Psoas muscle (tissue), 8 donors: Measurements from ENCODE around the gene MRPL45. TPM values are rescaled to one million over a fixed set of nuclear protein-coding genes. Genes with fewer than 3 reads are reported as not detected.

ENCODE experiments used
- ATAC-seq, 4 donors: fragments of 200-7000 bp; cut with Tn5 transposase; one replicate each; pipeline ENCODE4 v1.9.1; 2020; ENCODE audit warnings: moderate library complexity in 3 of 4, mild to moderate bottlenecking in 2 of 4
- DNase-seq, 2 donors: peaks; one replicate each; pipeline ENCODE4 v3.0.0-alpha.2; 2020
- H3K27ac ChIP-seq: fragments of 200-600 bp; one replicate; pipeline ENCODE4 v1.8.0; 2022
- H3K27me3 ChIP-seq, 3 donors: fragments of 200-600 bp in 1 of 3; one replicate each; pipeline versions ENCODE4 v1.6.1 to v1.8.0; 2013 to 2022; ENCODE audit warnings: low read length in 2 of 3, mild to moderate bottlenecking in 2 of 3, moderate library complexity in 1 of 3; ENCODE audit not compliant: insufficient read depth in 3 of 3
- H3K36me3 ChIP-seq, 2 donors: fragments of 200-600 bp in 1 of 2; one replicate each; pipeline versions ENCODE4 v1.6.1 to v1.8.0; 2013 to 2022; ENCODE audit warnings: low read depth in 1 of 2, mild to moderate bottlenecking in 1 of 2, moderate library complexity in 1 of 2; ENCODE audit not compliant: insufficient read depth in 1 of 2
- H3K4me1 ChIP-seq: fragments of 200-600 bp; one replicate; pipeline ENCODE4 v1.8.0; 2022
- H3K4me3 ChIP-seq: fragments of 200-600 bp; one replicate; pipeline ENCODE4 v1.8.0; 2022; ENCODE audit warnings: mild to moderate bottlenecking
- H3K9me3 ChIP-seq: fragments of 200-600 bp; one replicate; pipeline ENCODE4 v1.8.0; 2022
- CTCF ChIP-seq: fragments of 200-600 bp; IDR thresholded peaks from one replicate; pipeline ENCODE4 v1.8.0; 2022; ENCODE audit warnings: antibody characterized with exemption
- WGBS, 3 donors: extraction: QIAGEN DNeasy Blood & Tissue Kit; methylation state at CpG; one replicate each; pipeline versions ENCODE4 v1.1.6 to v1.1.7; 2013; 5-methylcytosine and 5-hydroxymethylcytosine counted together
- intact Hi-C, 2 donors: fragments of 100-400 bp; cut with DNase I; formaldehyde crosslinking; loops; one replicate each; pipeline versions ENCODE4 v1.11.0 to v1.14.2; 2022
- polyA plus RNA-seq, 3 donors: library from polyadenylated mRNA; stranded (reverse); fragments of 200-250 nt; gene quantifications; one replicate each; pipeline ENCODE4 v1.2.3, GENCODE V29; 2013
- total RNA-seq, 4 donors: library from RNA; stranded (reverse); fragmentation: NEBNext Ultra II Directional in 2 of 4; extraction: Animal tissue kit (Norgen Biotek cat#: 25700) in 2 of 4; gene quantifications; one replicate each; pipeline versions ENCODE4 v1.2.1 to v1.2.4, GENCODE V29; 2021 to 2023
- donor health status: healthy with polysubstance abuse.
- donor health status: DM: no; HTN: no; CAD: no; lungs with moderate emphysema.
- donor health status: Bipolar disorder and iron deficiency.
- donor health status: healthy.
- donor health status: DM: yes; HTN: yes; CAD: no.
- donor health status: DM: no; HTN: no; CAD: no.
- donor health status: DM: no; HTN: no; CAD: no.
- donor health status: DM: yes; HTN: yes; CAD: no.

The MRPL45 gene
- total and polyA plus RNA-seq, 7 donors, result 36.0 to 132 (median 54.6) TPM

- peak overlapping the region; percentile 17 for H3K27ac ChIP-seq
- peak in 2 of 4 donors; percentile 45 to 53 for ATAC-seq
These were observed 60.6 kb downstream of the MRPL45 start for GRCh38 chr17:38357486-38358123.

GRCh38 chr17:38358586-38359513, 61.9 kb downstream of the MRPL45 start:
- Histone ChIP-seq H3K4me1 (peaks cover 66% of the 10 kb centered on the region), H3K9me3 (no peaks in the 10 kb centered on the region), H3K36me3 (peaks cover 0 to 22% of the 10 kb centered on the region in 2 donors), H3K27ac (peak overlapping the region; percentile 43), H3K27me3 (no peaks in the 10 kb centered on the region), H3K4me3 (no peak overlapping the region)
- DNase-seq, result no peak
- no peak for TF ChIP-seq CTCF
- peak in 3 of 4 donors; percentile 53 to 69 (median 60) for ATAC-seq
- intact Hi-C loops, result loop anchor here in 1 of 2 donors (10.0 kb wide), 2 partner anchors 64 to 126 kb away; partner anchors contain the start of gene MRPL45
- 27 to 40% (median 29%) methylated on average over 9 of the region's 9 CpGs for WGBS, 3 donors

More at GRCh38 chr17:38357486-38358123, 60.6 kb downstream of the MRPL45 start:
- peaks cover 0 to 9% of the 10 kb centered on the region in 2 donors for H3K36me3 ChIP-seq
- H3K27me3 ChIP-seq, result no peaks in the 10 kb centered on the region
- intact Hi-C loops, result loop anchor here in 1 of 2 donors (10.0 kb wide), 2 partner anchors 63 to 127 kb away; partner anchors contain the start of gene MRPL45
- H3K9me3 ChIP-seq, result no peaks in the 10 kb centered on the region
- H3K4me1 ChIP-seq, result peaks cover 74% of the 10 kb centered on the region
- H3K4me3 ChIP-seq, result no peak overlapping the region
- no peak for DNase-seq
- 12 to 21% (median 15%) methylated on average over 2 of the region's 2 CpGs for WGBS, 3 donors
- no peak for TF ChIP-seq CTCF

GRCh38 chr17:38361694-38362465, 64.9 kb downstream of the MRPL45 start:
- peaks cover 0 to 52% of the 10 kb centered on the region in 2 donors for H3K36me3 ChIP-seq
- 70 to 77% (median 74%) methylated on average over 5 of the region's 5 CpGs for WGBS, 3 donors
- TF ChIP-seq CTCF, result no peak
- ATAC-seq, result no peak
- intact Hi-C loops, result no loop called here
- peaks cover 38% of the 10 kb centered on the region for H3K4me1 ChIP-seq
- H3K27ac ChIP-seq, result no peak overlapping the region
- H3K9me3 ChIP-seq, result no peaks in the 10 kb centered on the region
- H3K27me3 ChIP-seq, result no peaks in the 10 kb centered on the region
- H3K4me3 ChIP-seq, result no peak overlapping the region
- DNase-seq, result no peak

- intact Hi-C loops, result no loop called here
- Histone ChIP-seq H3K9me3 (no peaks in the 10 kb centered on the region), H3K27ac (no peak overlapping the region), H3K4me1 (peaks cover 27% of the 10 kb centered on the region), H3K36me3 (peaks cover 0 to 64% of the 10 kb centered on the region in 2 donors), H3K27me3 (no peaks in the 10 kb centered on the region), H3K4me3 (no peak overlapping the region)
- ATAC-seq (no peak), DNase-seq (no peak)
- 94 to 96% (median 96%) methylated on average over 5 of the region's 5 CpGs for WGBS, 3 donors
- no peak for TF ChIP-seq CTCF
These were observed 66.0 kb downstream of the MRPL45 start for GRCh38 chr17:38363016-38363415.
